HG03378 (cell line): Measurements from ENCODE around the gene GAS2L1.

Source experiments
- ATAC-seq: cut with Tn5 transposase; IDR thresholded peaks from one replicate; pipeline ENCODE4 v1.9.1; 2021; ENCODE audit warnings: mild to moderate bottlenecking, moderate library complexity; ENCODE audit not compliant: unreplicated experiment

GAS2L1 gene

GRCh38 chr22:29325785-29326315 is 19.4 kb downstream of the GAS2L1 start:
- no peak for ATAC-seq

- no peak for ATAC-seq
Observed at GRCh38 chr22:29326481-29326880, 20.0 kb downstream of the GAS2L1 start.

DNA sequence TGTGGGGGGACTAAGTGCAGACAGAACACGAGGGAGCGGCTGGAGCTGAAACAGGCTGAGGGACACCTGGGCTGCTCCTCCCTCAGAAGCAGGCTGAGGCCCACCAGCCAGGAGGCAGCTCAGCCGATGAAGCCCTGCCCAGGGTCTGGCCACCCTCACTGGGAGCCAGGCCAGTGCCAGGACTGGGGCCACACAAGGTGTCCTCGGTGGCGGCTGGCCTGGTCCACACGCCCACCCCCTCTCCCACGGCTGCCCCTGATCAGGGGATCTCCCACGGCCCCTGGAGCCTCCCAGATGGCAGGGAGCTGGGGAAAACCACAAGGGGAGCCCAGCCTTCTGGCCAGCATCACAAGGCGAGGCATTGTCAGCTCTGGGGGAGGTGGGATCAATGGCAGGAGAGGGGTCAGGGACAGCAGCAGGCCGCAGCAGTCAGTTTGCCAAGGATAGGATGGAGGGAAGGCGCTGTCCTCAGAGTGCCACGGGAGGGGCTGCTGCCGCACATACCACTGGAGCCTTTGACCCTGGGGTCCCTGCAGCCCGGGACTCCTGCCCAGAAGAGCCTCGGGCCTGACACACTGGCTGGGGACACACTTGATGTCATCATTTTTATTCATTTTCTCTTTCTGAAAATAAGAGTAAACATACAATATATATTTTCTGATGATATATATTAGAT is 20.8 kb downstream of the GAS2L1 start:
- ATAC-seq, result no peak

DNA sequence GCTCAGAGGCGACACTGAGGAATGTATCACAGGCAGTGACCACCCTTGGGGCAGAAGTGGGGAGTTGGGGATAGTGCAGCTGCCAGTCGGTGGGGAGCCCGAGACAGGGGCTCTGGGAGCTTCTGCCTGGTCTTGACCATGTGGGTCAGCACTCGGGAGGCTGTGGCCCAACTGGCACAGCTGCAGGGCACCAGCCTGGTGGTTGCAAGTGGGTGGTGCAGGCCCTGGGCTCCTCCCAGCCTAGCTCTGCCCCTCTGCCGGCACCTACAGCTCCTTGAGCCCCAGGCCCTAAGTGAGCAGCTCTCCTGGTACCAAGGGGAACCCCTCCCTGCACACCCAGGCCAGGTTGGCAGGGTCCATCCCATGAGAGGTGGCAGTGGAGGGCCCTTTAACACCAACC is 21.6 kb downstream of the GAS2L1 start:
- no peak for ATAC-seq

DNA sequence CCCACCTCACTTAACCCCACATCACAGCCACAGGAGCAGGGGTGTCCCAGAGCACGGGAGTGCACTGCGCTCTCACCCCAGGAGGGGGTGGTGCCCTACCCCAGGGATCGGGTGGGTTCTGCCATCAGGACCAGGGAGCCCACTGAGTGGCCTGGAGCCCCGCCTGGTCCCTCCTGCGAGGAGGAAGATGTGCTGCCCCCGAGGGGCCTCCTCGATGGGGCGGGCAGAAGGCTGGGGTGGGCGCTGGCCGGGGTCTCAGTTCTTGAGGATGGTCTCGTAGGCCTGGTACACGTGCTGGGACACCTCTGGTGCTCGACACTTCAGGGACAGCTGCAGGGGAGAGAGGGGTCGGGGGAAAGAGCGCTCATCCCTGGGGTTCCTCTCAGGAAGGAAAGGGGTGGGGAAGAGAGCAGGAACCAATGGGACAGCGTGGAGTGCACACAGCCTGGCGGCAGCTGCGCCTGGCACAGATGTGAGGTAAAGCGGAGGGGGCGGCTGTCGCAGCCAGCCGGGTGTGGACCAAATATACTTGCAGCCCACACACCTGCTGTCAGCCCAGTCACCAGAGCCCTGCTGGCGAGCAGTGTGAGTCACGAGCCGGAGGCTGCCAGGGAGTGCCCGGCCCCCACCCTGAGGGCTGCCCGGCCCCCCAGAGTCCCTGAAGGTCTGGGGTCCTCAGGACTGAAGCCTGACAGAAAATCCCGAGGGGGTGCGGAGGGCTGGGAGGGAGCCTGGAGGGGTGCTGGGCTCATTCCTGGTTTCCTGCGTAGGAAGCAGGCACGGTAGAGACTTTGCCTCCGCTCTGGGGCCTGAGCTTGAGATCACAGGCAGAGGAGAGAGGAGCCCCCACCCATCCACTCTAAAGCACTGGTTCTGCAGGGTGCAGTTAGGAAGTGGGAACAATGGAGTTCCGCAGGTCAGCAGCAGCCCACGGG is 22.4 kb downstream of the GAS2L1 start:
- no peak for ATAC-seq

DNA sequence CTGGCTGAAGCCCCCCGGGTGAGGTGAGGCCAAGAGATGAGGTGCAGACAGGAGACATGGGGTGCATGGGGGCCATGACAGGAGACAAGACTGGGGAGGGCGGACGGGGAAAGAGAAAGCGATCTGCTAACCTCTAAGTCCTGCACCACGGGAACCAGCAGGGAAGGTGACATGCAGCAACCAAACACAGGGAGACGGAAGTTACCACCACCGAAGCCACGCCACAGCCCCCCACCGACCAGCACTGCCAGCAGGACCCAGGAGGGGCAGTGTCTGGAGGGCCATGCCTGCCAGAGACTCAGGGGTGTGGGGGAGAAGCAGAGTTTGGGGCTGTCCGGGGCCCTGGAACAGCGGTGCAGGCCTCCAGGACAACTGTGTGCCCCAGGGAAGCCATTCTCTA is 23.1 kb downstream of the GAS2L1 start:
- ATAC-seq, result no peak

- no peak for ATAC-seq
Observed at GRCh38 chr22:29330291-29330690, 23.8 kb downstream of the GAS2L1 start.

DNA sequence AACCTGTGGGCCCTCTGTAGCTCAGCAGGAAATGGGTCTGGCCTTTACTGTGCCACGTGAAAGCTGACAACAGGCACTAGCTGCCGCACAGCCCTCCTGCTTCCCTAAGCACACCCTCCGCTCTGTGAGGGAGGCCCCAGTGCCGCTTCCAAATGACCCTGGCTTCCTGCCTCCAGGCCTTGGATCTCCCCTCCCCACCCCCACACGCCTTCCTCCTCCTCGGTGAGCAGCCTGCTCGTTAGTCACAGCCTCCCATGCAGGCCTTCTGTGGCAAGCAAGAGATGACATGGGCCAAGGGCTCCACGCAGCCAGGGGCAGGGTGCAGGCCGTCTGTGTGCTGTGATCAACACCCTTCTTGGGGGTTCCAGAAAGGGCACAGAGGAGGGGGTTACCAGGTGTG is 24.3 kb downstream of the GAS2L1 start:
- no peak for ATAC-seq

GRCh38 chr22:29331213-29331612 is 24.8 kb downstream of the GAS2L1 start:
- ATAC-seq, result no peak

- no peak for ATAC-seq
Observed at GRCh38 chr22:29331658-29332300, 25.3 kb downstream of the GAS2L1 start.

DNA sequence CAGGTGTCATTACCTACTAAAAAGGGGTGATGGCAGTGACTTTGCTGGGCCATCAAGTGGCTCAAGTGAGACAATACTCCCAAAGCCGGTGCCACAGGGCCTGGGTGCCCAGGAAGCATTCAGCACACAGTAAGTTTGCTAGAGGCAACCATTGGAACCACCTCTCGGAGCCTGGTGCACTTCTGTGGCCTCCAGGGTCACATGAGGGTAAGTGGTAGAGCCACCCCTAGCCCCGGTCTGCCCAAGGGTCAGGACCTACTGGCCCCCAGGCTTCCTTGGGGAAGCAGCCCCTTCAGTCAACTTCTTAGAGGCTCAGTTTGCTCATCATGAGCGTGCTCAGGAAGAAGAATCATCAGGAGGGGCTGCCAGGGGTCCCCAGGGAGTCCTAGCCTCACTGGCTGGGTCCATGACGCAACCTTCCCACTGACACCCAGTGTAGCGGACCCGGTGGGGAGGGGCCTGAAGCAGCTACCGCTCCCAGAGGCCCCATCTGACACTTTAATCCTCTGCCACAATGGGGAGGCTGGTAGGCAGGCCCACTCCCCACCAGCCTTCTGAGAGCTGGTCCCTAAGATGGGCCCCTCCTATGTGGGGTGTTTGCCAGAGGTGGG is 26.5 kb downstream of the GAS2L1 start:
- ATAC-seq, result no peak

GRCh38 chr22:29334148-29334547 is 27.7 kb downstream of the GAS2L1 start:
- no peak for ATAC-seq

DNA sequence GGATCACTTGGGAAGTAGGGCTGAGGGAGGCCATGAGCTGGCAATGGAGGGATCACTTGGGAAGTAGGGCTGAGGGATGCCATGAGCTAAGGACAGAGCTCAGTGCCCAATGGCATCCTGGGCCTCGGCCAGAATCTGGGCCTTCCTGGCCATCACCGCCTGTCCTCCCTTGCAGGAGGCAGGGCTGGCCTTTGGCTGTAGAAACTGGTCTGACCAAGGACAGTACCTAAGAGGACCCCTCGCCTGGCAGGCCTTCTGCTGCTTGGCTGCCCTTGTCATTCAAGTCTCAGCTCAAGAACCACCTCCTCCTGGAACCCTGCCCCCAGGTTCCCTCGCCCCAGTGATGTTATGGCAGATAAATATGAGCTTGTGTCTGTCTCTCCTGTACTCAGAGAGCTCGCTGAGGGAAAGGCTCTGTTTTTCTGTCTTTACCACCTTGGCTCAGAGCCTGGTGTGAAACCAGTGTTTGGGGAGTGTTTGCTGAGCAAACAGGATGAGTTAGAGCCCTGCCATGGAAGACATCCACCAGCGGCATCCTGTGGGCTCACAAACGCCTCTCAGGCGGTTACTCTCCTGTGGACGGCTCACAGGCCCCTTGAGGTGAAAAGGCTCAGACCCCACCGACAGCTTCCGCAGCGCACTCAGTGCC is 28.4 kb downstream of the GAS2L1 start:
- ATAC-seq, result no peak

DNA sequence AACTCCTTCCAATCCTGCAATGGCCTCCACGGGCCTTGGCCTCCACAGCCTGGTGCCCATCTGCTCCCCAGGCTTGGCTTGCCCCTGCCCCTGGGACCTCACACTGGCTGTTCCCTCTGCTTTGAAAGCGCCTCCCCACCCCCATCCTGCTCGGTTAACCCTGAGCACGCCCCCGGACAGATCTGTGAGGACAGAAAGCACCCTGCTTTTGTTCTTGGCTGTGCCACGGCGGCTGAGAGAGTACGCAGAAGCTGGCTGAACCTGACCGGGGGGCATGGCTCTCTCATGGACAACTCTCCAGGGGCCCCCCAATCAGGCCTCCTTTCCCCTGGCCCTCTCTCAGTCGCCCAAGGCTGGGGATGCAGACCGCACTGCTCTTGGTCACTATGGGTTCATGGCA is 29.2 kb downstream of the GAS2L1 start:
- ATAC-seq, result no peak

- ATAC-seq, result no peak
Observed at GRCh38 chr22:29336751-29337490, 30.5 kb downstream of the GAS2L1 start.

DNA sequence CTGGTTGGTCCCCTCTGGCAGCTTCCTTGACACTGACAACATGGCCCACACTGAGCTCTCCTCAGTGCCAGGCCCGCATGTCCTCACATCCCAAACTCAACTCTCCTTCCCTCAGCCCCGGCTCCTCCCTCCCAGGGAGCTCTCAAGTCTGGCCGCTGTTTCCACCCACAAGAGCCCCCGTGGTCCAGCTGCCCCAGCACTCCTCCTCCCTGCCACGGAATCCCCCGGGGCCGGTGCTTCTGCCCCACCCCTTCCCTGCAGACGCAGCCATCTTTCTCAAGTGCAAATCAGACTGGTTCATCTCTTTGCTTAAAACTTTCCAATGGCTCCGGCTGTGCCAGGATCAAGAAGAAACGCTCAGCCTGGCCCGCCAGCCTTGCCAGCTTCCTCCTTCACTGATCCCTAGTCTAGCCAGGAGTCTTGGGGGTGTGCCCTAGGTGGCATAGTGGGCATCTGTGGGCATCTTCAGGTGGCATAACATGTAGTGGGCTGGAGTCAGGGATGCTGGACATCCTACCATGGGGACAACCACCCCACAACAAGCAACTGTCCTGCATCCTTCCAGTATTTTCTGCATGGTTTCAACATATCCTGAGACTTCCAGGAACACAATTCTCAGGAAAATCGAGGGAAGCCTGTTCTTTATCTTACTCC is 31.3 kb downstream of the GAS2L1 start:
- no peak for ATAC-seq

DNA sequence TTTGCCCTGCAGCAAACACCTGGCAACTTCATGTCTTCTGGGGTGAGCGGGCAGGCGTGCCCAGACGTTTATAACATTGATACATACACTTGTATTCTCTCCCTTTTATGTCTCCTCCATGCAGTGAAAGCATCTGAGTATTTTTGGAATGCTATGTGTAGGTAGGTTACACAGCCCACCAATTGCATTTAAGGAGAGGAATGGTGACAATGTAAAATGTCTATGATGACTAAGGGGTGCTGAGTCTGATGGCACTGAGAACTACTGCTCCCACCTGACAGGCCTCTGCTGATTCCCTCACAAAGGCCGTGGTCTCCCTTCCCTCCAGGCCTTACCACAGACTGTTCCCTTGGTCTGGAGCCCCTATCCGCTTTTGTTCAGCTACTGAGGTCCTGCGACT is 31.9 kb downstream of the GAS2L1 start:
- ATAC-seq, result no peak

GRCh38 chr22:29339381-29340235 is 33.2 kb downstream of the GAS2L1 start:
- no peak for ATAC-seq
